Measurements from ENCODE around the gene CRYZL1. TPM values are rescaled to one million over a fixed set of nuclear protein-coding genes. Genes with fewer than 3 reads are reported as not detected.

CRYZL1 gene
- total RNA-seq, 1 experiment from 2014 or later, result 24.8 TPM

GRCh38 chr21:33557447-33557846 is 84.1 kb downstream of the CRYZL1 start:
- no peaks in the 10 kb centered on the region for H3K4me1 ChIP-seq (ENCODE audit: control insufficient read depth, insufficient read depth, low read length)
- TF ChIP-seq CTCF (IDR thresholded peaks at IDR 0.05) (no peak), REST (IDR thresholded peaks at IDR 0.05; ENCODE audit: insufficient read depth in 1 of 2, low read depth in 2 of 2, low read length in 1 of 2) (no peak), POLR2AphosphoS5 (IDR thresholded peaks at IDR 0.05; ENCODE audit: low read depth, low read length) (no peak), SIN3A (IDR thresholded peaks at IDR 0.05; ENCODE audit: borderline replicate concordance, insufficient read depth, low read depth, low read length) (no peak), TCF7L2 (IDR thresholded peaks at IDR 0.05; ENCODE audit: low read depth, low read length) (no peak)
- in situ Hi-C loops (cut with HindIII; ENCODE audit: low pct_unique_long_range_greater_than_20kb, low sequenced_read_pairs), result no loop called here
- DNase-seq (ENCODE audit: low read depth, low spot score) (no peak), ATAC-seq (no peak)
- ChIA-PET POLR2A (interaction anchor here (0.6 kb wide), 1 partner anchor 77 kb away, joined by 3 read pairs; no protein-coding TSS in a partner anchor), CTCF (interaction anchor here (0.8 kb wide), 1 partner anchor 67 kb away, joined by 3 read pairs; no protein-coding TSS in a partner anchor)
- no peaks in the 10 kb centered on the region for H3K27me3 ChIP-seq (ENCODE audit: control insufficient read depth, insufficient read depth, low read length)
- H3K9me3 ChIP-seq (ENCODE audit: control insufficient read depth, insufficient read depth, low read depth, low read length), result no peaks in the 10 kb centered on the region
- BruUV-seq (replicated peaks), result no TSS peak
- H3K4me3 ChIP-seq (ENCODE audit: low read depth in 2 of 2, low read length in 2 of 2), result no peak overlapping the region
- intact Hi-C loops (cut with micrococcal nuclease; ENCODE audit: unreplicated experiment), result no loop called here
- no peak overlapping the region for H3K27ac ChIP-seq (ENCODE audit: low read length)
- H3K36me3 ChIP-seq (ENCODE audit: control insufficient read depth, insufficient read depth, low read length), result peaks cover 77% of the 10 kb centered on the region

- CTCF ChIA-PET, result no interaction called here
- intact Hi-C loops (cut with micrococcal nuclease; ENCODE audit: unreplicated experiment), result no loop called here
- Histone ChIP-seq H3K36me3 (ENCODE audit: control insufficient read depth, insufficient read depth, low read length) (peaks cover 59% of the 10 kb centered on the region), H3K27ac (ENCODE audit: low read length) (no peak overlapping the region), H3K4me1 (ENCODE audit: control insufficient read depth, insufficient read depth, low read length) (no peaks in the 10 kb centered on the region), H3K27me3 (ENCODE audit: control insufficient read depth, insufficient read depth, low read length) (no peaks in the 10 kb centered on the region), H3K4me3 (ENCODE audit: low read depth in 2 of 2, low read length in 2 of 2) (no peak overlapping the region), H3K9me3 (ENCODE audit: control insufficient read depth, insufficient read depth, low read depth, low read length) (no peaks in the 10 kb centered on the region)
- in situ Hi-C loops (cut with HindIII; ENCODE audit: low pct_unique_long_range_greater_than_20kb, low sequenced_read_pairs), result no loop called here
- TF ChIP-seq POLR2AphosphoS5 (IDR thresholded peaks at IDR 0.05; ENCODE audit: low read depth, low read length), result no peak
- no peak for TF ChIP-seq REST (IDR thresholded peaks at IDR 0.05; ENCODE audit: insufficient read depth in 1 of 2, low read depth in 2 of 2, low read length in 1 of 2)
- no peak for TF ChIP-seq TCF7L2 (IDR thresholded peaks at IDR 0.05; ENCODE audit: low read depth, low read length)
- TF ChIP-seq SIN3A (IDR thresholded peaks at IDR 0.05; ENCODE audit: borderline replicate concordance, insufficient read depth, low read depth, low read length), result no peak
- TF ChIP-seq CTCF (IDR thresholded peaks at IDR 0.05), result no peak
- ATAC-seq (no peak), DNase-seq (ENCODE audit: low read depth, low spot score) (no peak)
- POLR2A ChIA-PET, result no interaction called here
- BruUV-seq (replicated peaks), result no TSS peak
Observed at GRCh38 chr21:33554982-33555344, 86.6 kb downstream of the CRYZL1 start.
